Fibroblast of upper back skin (primary cell): Measurements from ENCODE around the gene ZBTB3.
A peak's percentile ranks its signal among the peaks of the same experiment; 100 is the strongest.
"Not testable (repeated sequence)": the region's sequence is repeated elsewhere in the genome, so short reads cannot be mapped to it uniquely, and the experiment has no call there.

ENCODE experiments used
- DNase-seq: peaks from one replicate; pipeline ENCODE4 v3.0.0-alpha.2; 2013

The ZBTB3 gene

GRCh38 chr11:62713343-62713742, 40.6 kb downstream of the ZBTB3 start:
- no peak for DNase-seq

DNA sequence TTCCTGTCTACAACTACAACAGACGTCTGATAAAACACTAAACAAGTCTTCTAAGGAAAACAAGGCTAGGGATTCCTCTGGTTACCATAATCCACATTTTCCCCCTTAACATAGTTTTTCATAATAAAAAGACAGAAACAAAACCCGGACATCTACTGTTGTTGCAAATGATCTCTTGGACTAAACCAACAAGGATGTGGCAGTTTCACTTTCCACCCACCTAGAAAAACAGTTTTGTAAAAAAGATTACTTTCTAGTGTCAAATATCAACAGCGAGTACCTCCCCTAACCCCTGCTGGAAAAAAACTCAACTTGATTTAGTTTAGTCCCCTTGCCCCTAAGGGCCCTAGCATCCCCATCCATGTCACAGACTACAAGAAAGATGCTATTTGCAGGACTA, 41.1 kb downstream of the ZBTB3 start:
- DNase-seq = no peak

GRCh38 chr11:62712276-62712812, 41.6 kb downstream of the ZBTB3 start:
- no peak for DNase-seq

- DNase-seq = peak; percentile 11
Measured at GRCh38 chr11:62710001-62710345, 44.0 kb downstream of the ZBTB3 start.

GRCh38 chr11:62709247-62710000, 44.5 kb downstream of the ZBTB3 start:
- peak; percentile 98 for DNase-seq

- no peak for DNase-seq
Measured at GRCh38 chr11:62708793-62709192, 45.2 kb downstream of the ZBTB3 start.

- no peak for DNase-seq
Measured at GRCh38 chr11:62708392-62708791, 45.6 kb downstream of the ZBTB3 start.

- no peak for DNase-seq
Measured at GRCh38 chr11:62707277-62707861, 46.6 kb downstream of the ZBTB3 start, which contains the start of the genes BSCL2 and GNG3. TSS of gene BSCL2 (minus strand) at chr11:62707424. CDS start at chr11:62707195, 229 bp downstream. TSS of gene GNG3 (plus strand) at chr11:62707676. CDS start at chr11:62708296, 620 bp downstream.

- no peak for DNase-seq
Measured at GRCh38 chr11:62706850-62707247, 47.1 kb downstream of the ZBTB3 start.

- peak; percentile 94 for DNase-seq
Measured at GRCh38 chr11:62705880-62706849, 47.8 kb downstream of the ZBTB3 start.

- no peak for DNase-seq
Measured at GRCh38 chr11:62705413-62705812, 48.5 kb downstream of the ZBTB3 start.

GRCh38 chr11:62703921-62704320, 50.0 kb downstream of the ZBTB3 start:
- not testable (repeated sequence) for DNase-seq

- DNase-seq = no peak
Measured at GRCh38 chr11:62702246-62702645, 51.7 kb downstream of the ZBTB3 start.
